GM12878 (cell line): ENCODE measurements around the gene SLCO4A1. TPM values are rescaled to one million over a fixed set of nuclear protein-coding genes. Genes with fewer than 3 reads are reported as not detected.
A peak's percentile ranks its signal among the peaks of the same experiment; 100 is the strongest.

ENCODE experiments used
- ATAC-seq: fragments of 200-7000 bp; cut with Tn5 transposase; 3 replicates; pipeline ENCODE4 v1.9.1; 2020; ENCODE audit warnings: mild to moderate bottlenecking, moderate library complexity
- BruUV-seq: library from RNA; stranded (reverse); fragments of 400-500 nt; replicated peaks from 2 replicates; lab custom pipeline; 2021; lab: Mats Ljungman, UMichigan
- CTCF ChIA-PET: fragments of 300-600 bp; sonication (Branson Sonifier 250); formaldehyde crosslinking; extraction: SDS; loops from one replicate; lab custom pipeline; 2021; ENCODE audit warnings: inconsistent platforms; lab: Yijun Ruan, JAX
- POLR2A ChIA-PET: fragments of 350-600 bp; formaldehyde crosslinking; extraction: SDS; loops from one replicate; lab custom pipeline; 2021; ENCODE audit warnings: inconsistent platforms; lab: Charles Lee
- RAD21 ChIA-PET: fragments of 300-600 bp; sonication (Branson Sonifier 250); formaldehyde crosslinking; loops from one replicate; lab custom pipeline; 2023; ENCODE audit warnings: antibody characterized with exemption; ENCODE audit not compliant: unreplicated experiment; lab: Charles Lee
- SMC1A ChIA-PET: fragments of 300-600 bp; sonication (Branson Sonifier 250); formaldehyde crosslinking; loops from one replicate; lab custom pipeline; 2023; ENCODE audit not compliant: unreplicated experiment, uncharacterized antibody; lab: Charles Lee
- DNase-seq: peaks from one replicate; pipeline ENCODE4 v3.0.0-alpha.2; 2011; ENCODE audit warnings: low read depth, low spot score
- FAIRE-seq: peaks from 3 replicates; lab custom pipeline; 2011; peaks lifted over from hg19 to GRCh38; lab: Jason Lieb, UNC
- H2AFZ ChIP-seq: 2 replicates; pipeline ENCODE4 v1.6.0; 2011; ENCODE audit warnings: low read depth, low read length, control low read depth; ENCODE audit not compliant: control insufficient read depth
- H3K27ac ChIP-seq: 2 replicates; pipeline ENCODE4 v1.5.1; 2011; ENCODE audit warnings: control low read depth; ENCODE audit not compliant: control insufficient read depth, insufficient read depth
- H3K27me3 ChIP-seq, 2 experiments: replicated peaks in 1 of 2; 2 replicates each; pipeline versions ENCODE4 v1.6.0 to v1.6.1; 2011; ENCODE audit warnings: low read length in 1 of 2; ENCODE audit not compliant: control insufficient read depth in 2 of 2, insufficient read depth in 2 of 2
- H3K36me3 ChIP-seq, 2 experiments: 2 replicates each; pipeline ENCODE4 v1.5.1; 2011; ENCODE audit warnings: low read length in 1 of 2; ENCODE audit not compliant: control insufficient read depth in 2 of 2, insufficient read depth in 2 of 2
- H3K4me1 ChIP-seq: 2 replicates; pipeline ENCODE4 v1.6.1; 2011; ENCODE audit warnings: mild to moderate bottlenecking, low read length, moderate library complexity, mixed read lengths; ENCODE audit not compliant: control insufficient read depth, insufficient read depth
- H3K4me2 ChIP-seq: 2 replicates; pipeline ENCODE4 v1.6.0; 2011; ENCODE audit warnings: control low read depth; ENCODE audit not compliant: control insufficient read depth, insufficient read depth
- H3K4me3 ChIP-seq: fragments of 200-600 bp; sonication (generic); 2 replicates; pipeline ENCODE4 v1.5.1; 2016
- H3K79me2 ChIP-seq: 2 replicates; pipeline ENCODE4 v1.6.0; 2011; ENCODE audit warnings: low read length; ENCODE audit not compliant: control insufficient read depth, insufficient read depth
- H3K9ac ChIP-seq: 2 replicates; pipeline ENCODE4 v1.8.0; 2011; ENCODE audit warnings: low read length, control low read depth, mixed read lengths; ENCODE audit not compliant: control insufficient read depth, insufficient read depth
- H3K9me3 ChIP-seq: replicated peaks from 3 replicates; pipeline ENCODE4 v1.5.1; 2011; ENCODE audit warnings: mild to moderate bottlenecking, low read length; ENCODE audit not compliant: control insufficient read depth, insufficient read depth
- H4K20me1 ChIP-seq: 2 replicates; pipeline ENCODE4 v1.6.0; 2011; ENCODE audit not compliant: control insufficient read depth, insufficient read depth
- BMI1 ChIP-seq: fragments of 450-650 bp; IDR thresholded peaks from 2 replicates; pipeline ENCODE4 v1.6.1; 2016; ENCODE audit warnings: mild to moderate bottlenecking, moderate library complexity, borderline replicate concordance
- CBX5 ChIP-seq: sonication (generic); IDR thresholded peaks from 2 replicates; pipeline ENCODE4 v1.6.1; 2016; ENCODE audit warnings: low read depth, moderate library complexity, mild to moderate bottlenecking, inconsistent platforms
- CREB1 ChIP-seq: IDR thresholded peaks from 2 replicates; pipeline ENCODE4 v1.6.1; 2012; ENCODE audit warnings: low read depth, mild to moderate bottlenecking, inconsistent platforms
- CREM ChIP-seq: IDR thresholded peaks from 2 replicates; pipeline ENCODE4 v1.6.1; 2014; ENCODE audit warnings: antibody characterized with exemption, low read depth
- HCFC1 ChIP-seq: fragments of 150-350 bp; IDR thresholded peaks from 2 replicates; pipeline ENCODE4 v1.6.1; 2014; ENCODE audit warnings: low read length
- HDAC2 ChIP-seq: fragments of 200-600 bp; sonication (generic); IDR thresholded peaks from 2 replicates; pipeline ENCODE4 v1.6.1; 2017
- KLF5 ChIP-seq: fragments of 450-650 bp; IDR thresholded peaks from 2 replicates; pipeline ENCODE4 v1.6.1; 2014; ENCODE audit warnings: mild to moderate bottlenecking; ENCODE audit not compliant: partially characterized antibody
- MEF2B ChIP-seq: fragments of 450-650 bp; IDR thresholded peaks from 2 replicates; pipeline ENCODE4 v1.6.1; 2018; ENCODE audit warnings: mild to moderate bottlenecking, moderate library complexity; ENCODE audit not compliant: partially characterized antibody, poor library complexity, severe bottlenecking
- NRF1 ChIP-seq: conservative IDR thresholded peaks from 2 replicates; pipeline ENCODE4 v1.6.1; 2011; ENCODE audit warnings: mild to moderate bottlenecking, low read depth, low read length, improper control_type of control experiment
- PAX8 ChIP-seq: fragments of 450-650 bp; IDR thresholded peaks from 2 replicates; pipeline ENCODE4 v1.6.1; 2017; ENCODE audit warnings: mild to moderate bottlenecking, moderate library complexity
- SMC3 ChIP-seq: IDR thresholded peaks from 2 replicates; pipeline ENCODE4 v1.6.1; 2011; ENCODE audit warnings: low read length, improper control_type of control experiment, borderline replicate concordance
- STAT1 ChIP-seq: fragments of 450-650 bp; conservative IDR thresholded peaks from 2 replicates; pipeline ENCODE4 v1.6.1; 2014; ENCODE audit warnings: antibody characterized with exemption, mild to moderate bottlenecking
- WRNIP1 ChIP-seq: IDR thresholded peaks from 2 replicates; pipeline ENCODE4 v1.6.1; 2011; ENCODE audit warnings: low read depth, low read length, improper control_type of control experiment, borderline replicate concordance
- ZNF384 ChIP-seq: IDR thresholded peaks from 2 replicates; pipeline ENCODE4 v1.6.1; 2012; ENCODE audit warnings: low read depth, mild to moderate bottlenecking, low read length, improper control_type of control experiment, borderline replicate concordance
- ZSCAN29 ChIP-seq: fragments of 450-650 bp; IDR thresholded peaks from 2 replicates; pipeline ENCODE4 v1.6.1; 2017; ENCODE audit warnings: mild to moderate bottlenecking, moderate library complexity
- WGBS: methylation state at CpG from one replicate; pipeline ENCODE4 v1.1.6; 2016; ENCODE audit warnings: low lambda C conversion rate; ENCODE audit not compliant: insufficient replicate concordance, insufficient coverage; ENCODE audit errors: missing lambda C conversion rate; 5-methylcytosine and 5-hydroxymethylcytosine counted together
- in situ Hi-C: fragments of 300-500 bp; cut with MboI; formaldehyde crosslinking; loops from 9 replicates; pipeline ENCODE4 v1.14.3; 2018; ENCODE audit warnings: mixed read lengths
- intact Hi-C: fragments of 100-400 bp; cut with micrococcal nuclease; formaldehyde crosslinking; loops from one replicate; pipeline ENCODE4 v1.14.2; 2022; ENCODE audit not compliant: unreplicated experiment
- polyA plus RNA-seq, 11 experiments: library from polyadenylated mRNA; depleted of rRNA in 4 of 11; unstranded in 6 of 11; stranded (reverse) in 5 of 11; fragments of >200 nt; fragmentation: Nextera tagmentation in 4 of 11; fragmentation: Illumina TruSeq in 1 of 11; extraction: Ambion mirVana in 4 of 11; extraction: Trizol in 1 of 11; gene quantifications; 1 replicate in 1 of 11; 2 replicates in 10 of 11; pipeline versions ENCODE4 v1.2.1 to v1.2.3, GENCODE V29; 2011 to 2016; ENCODE audit warnings: inconsistent platforms in 2 of 11, missing spikeins in 2 of 11, low read depth in 1 of 11
- total RNA-seq, 4 experiments: library from RNA; depleted of rRNA in 3 of 4; stranded (reverse); fragments of >200 nt in 3 of 4; fragmentation: Illumina TruSeq in 1 of 4; extraction: Trizol in 1 of 4; gene quantifications; 2 replicates each; pipeline versions ENCODE4 v1.2.1 to v1.2.3, GENCODE V29; 2013 to 2021
- TF ChIP-seq, protein P1 (sequence below): fragments of 150-350 bp; IDR thresholded peaks from 2 replicates; pipeline ENCODE4 v1.6.1; 2016; ENCODE audit warnings: low read depth, low read length

The SLCO4A1 gene
- total and polyA plus RNA-seq, 10 of the 15 experiments (the other 5 are each of a cell fraction or from before 2014, with no cell fraction given), result 2.1 to 30.7 (median 12.0) TPM

DNA sequence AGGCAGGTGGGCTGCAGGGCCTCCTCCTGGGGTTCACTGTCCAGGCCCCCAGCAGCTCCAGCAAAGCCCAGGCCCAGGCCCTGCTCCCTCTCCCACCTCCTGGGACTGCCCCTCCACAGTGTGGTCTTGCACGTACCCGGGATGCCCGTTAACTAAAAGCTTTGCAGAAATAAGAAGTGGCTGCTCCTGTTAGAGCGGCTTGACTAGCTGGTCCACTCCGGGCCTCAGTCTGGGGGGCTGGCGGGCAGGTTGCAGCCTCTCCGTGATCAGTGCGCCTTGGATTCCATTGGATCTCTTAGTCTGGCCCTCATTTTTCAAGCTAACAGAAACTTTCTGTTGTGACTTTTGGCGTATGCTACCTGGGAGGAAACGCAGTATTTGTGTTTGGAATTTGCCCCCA lies 26.9 kb downstream of the SLCO4A1 start:
- no peak for DNase-seq
- Histone ChIP-seq H3K9ac (no peak overlapping the region), H3K27me3 (no peaks in the 10 kb centered on the region), H3K79me2 (no peaks in the 10 kb centered on the region), H3K36me3 (peaks cover 3 to 4% of the 10 kb centered on the region in 2 experiments; a peak in 3 of 4 replicates), H3K27ac (no peak overlapping the region), H3K4me2 (no peak overlapping the region), H3K4me1 (no peaks in the 10 kb centered on the region), H3K4me3 (no peak overlapping the region), H3K9me3 (no peaks in the 10 kb centered on the region), H4K20me1 (no peaks in the 10 kb centered on the region), H2AFZ (no peak overlapping the region)
- CTCF ChIA-PET, result interaction anchor here (0.8 to 1.4 kb wide), 5 partner anchors 120 to 169 kb away, joined by 3 to 5 read pairs (median 3); no protein-coding TSS in a partner anchor
- 98% methylated on average over 10 of the region's 10 CpGs for WGBS
- FAIRE-seq, result no peak
- ATAC-seq, result no peak
- intact Hi-C loops, result no loop called here
- no TSS peak for BruUV-seq
- SMC1A ChIA-PET, result no interaction called here
- in situ Hi-C loops, result no loop called here
- TF ChIP-seq ZNF384 (no peak), WRNIP1 (no peak), HDAC2 (no peak), STAT1 (no peak), PAX8 (no peak), MEF2B (no peak), CBX5 (no peak), BMI1 (no peak)
- POLR2A ChIA-PET, result no interaction called here
- RAD21 ChIA-PET, result no interaction called here

DNA sequence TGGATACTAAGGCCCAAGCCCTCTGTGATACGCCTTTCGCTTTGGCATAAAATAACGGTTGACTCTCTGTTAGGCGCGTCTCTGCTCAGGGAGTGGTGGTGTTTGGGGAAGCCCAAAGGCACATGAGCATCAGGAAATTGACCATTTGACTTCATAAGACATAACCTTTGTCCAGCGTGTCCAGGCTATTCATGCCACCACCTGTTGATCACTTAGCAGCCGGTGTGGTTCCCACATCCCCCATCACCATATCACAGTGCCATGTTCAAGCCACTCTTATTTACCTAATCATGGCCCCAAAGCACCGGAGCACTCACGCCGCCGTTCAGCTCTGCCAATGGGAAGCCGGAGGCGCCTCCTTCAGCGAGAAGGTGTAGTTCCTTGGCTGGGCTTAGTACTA lies 27.9 kb downstream of the SLCO4A1 start:
- Histone ChIP-seq H3K27ac (no peak overlapping the region), H3K4me3 (no peak overlapping the region), H2AFZ (no peak overlapping the region), H3K9me3 (no peaks in the 10 kb centered on the region), H3K9ac (no peak overlapping the region), H3K4me1 (no peaks in the 10 kb centered on the region), H3K4me2 (no peak overlapping the region), H3K79me2 (no peaks in the 10 kb centered on the region), H4K20me1 (no peaks in the 10 kb centered on the region), H3K36me3 (peaks cover 3 to 4% of the 10 kb centered on the region in 2 experiments; a peak in 3 of 4 replicates), H3K27me3 (no peaks in the 10 kb centered on the region)
- RAD21 ChIA-PET, result no interaction called here
- ATAC-seq, result no peak
- SMC1A ChIA-PET, result no interaction called here
- WGBS, result 95% methylated on average over 14 of the region's 14 CpGs
- no peak for DNase-seq
- CTCF ChIA-PET, result interaction anchor here (0.9 to 1.4 kb wide), 4 partner anchors 121 to 170 kb away, joined by 3 to 5 read pairs (median 4); no protein-coding TSS in a partner anchor
- POLR2A ChIA-PET, result no interaction called here
- BruUV-seq, result TSS peak; percentile 45
- in situ Hi-C loops (no loop called here), intact Hi-C loops (no loop called here)
- FAIRE-seq, result no peak
- TF ChIP-seq ZSCAN29 (no peak), SMC3 (no peak), CREB1 (no peak), NRF1 (no peak), KLF5 (no peak), CREM (no peak), HCFC1 (no peak)
- TF ChIP-seq, protein P1, sequence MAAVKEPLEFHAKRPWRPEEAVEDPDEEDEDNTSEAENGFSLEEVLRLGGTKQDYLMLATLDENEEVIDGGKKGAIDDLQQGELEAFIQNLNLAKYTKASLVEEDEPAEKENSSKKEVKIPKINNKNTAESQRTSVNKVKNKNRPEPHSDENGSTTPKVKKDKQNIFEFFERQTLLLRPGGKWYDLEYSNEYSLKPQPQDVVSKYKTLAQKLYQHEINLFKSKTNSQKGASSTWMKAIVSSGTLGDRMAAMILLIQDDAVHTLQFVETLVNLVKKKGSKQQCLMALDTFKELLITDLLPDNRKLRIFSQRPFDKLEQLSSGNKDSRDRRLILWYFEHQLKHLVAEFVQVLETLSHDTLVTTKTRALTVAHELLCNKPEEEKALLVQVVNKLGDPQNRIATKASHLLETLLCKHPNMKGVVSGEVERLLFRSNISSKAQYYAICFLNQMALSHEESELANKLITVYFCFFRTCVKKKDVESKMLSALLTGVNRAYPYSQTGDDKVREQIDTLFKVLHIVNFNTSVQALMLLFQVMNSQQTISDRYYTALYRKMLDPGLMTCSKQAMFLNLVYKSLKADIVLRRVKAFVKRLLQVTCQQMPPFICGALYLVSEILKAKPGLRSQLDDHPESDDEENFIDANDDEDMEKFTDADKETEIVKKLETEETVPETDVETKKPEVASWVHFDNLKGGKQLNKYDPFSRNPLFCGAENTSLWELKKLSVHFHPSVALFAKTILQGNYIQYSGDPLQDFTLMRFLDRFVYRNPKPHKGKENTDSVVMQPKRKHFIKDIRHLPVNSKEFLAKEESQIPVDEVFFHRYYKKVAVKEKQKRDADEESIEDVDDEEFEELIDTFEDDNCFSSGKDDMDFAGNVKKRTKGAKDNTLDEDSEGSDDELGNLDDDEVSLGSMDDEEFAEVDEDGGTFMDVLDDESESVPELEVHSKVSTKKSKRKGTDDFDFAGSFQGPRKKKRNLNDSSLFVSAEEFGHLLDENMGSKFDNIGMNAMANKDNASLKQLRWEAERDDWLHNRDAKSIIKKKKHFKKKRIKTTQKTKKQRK, result no peak
